NCI-H526 treated with DMSO at 0.1 percent for 48 hours (cell line): ENCODE measurements around the gene CLEC16A.
"Not testable (repeated sequence)": the region's sequence is repeated elsewhere in the genome, so short reads cannot be mapped to it uniquely, and the experiment has no call there.

Experiments used
- DNase-seq: peaks from one replicate; lab custom pipeline; 2025; lab: John Stamatoyannopoulos, UW

Gene CLEC16A

GRCh38 chr16:10944249-10945064 lies at the start of gene CLEC16A:
CLEC16A (plus strand) TSS chr16:10944564; CDS start chr16:10944718, 154 bp downstream.
- DNase-seq: peak; percentile 96

- no peak for DNase-seq
Measured at GRCh38 chr16:10895053-10895946, 49.1 kb upstream of the CLEC16A start.

- no peak for DNase-seq
Measured at GRCh38 chr16:10896165-10896564, 48.2 kb upstream of the CLEC16A start.

- no peak for DNase-seq
Measured at GRCh38 chr16:10896723-10897122, 47.6 kb upstream of the CLEC16A start.

- no peak for DNase-seq
Measured at GRCh38 chr16:10897134-10897533, 47.2 kb upstream of the CLEC16A start.

GRCh38 chr16:10902999-10903398 lies 41.4 kb upstream of the CLEC16A start:
- DNase-seq: no peak

GRCh38 chr16:10906482-10906881 lies 37.9 kb upstream of the CLEC16A start:
- DNase-seq: no peak

GRCh38 chr16:10906914-10907756 lies 37.2 kb upstream of the CLEC16A start:
- no peak for DNase-seq

GRCh38 chr16:10907757-10908045 lies 36.7 kb upstream of the CLEC16A start:
- no peak for DNase-seq

GRCh38 chr16:10911267-10911666 lies 33.1 kb upstream of the CLEC16A start:
- no peak for DNase-seq

- DNase-seq: no peak
Measured at GRCh38 chr16:10916534-10916933, 27.8 kb upstream of the CLEC16A start.

GRCh38 chr16:10918294-10919002 lies 25.9 kb upstream of the CLEC16A start:
- DNase-seq: peak; percentile 79

GRCh38 chr16:10919003-10919351 lies 25.4 kb upstream of the CLEC16A start:
- no peak for DNase-seq

GRCh38 chr16:10920726-10921427 lies 23.5 kb upstream of the CLEC16A start:
- no peak for DNase-seq

- no peak for DNase-seq
Measured at GRCh38 chr16:10921536-10922327, 22.6 kb upstream of the CLEC16A start.

- no peak for DNase-seq
Measured at GRCh38 chr16:10922328-10923145, 21.8 kb upstream of the CLEC16A start.

- no peak for DNase-seq
Measured at GRCh38 chr16:10923146-10923649, 21.2 kb upstream of the CLEC16A start.

GRCh38 chr16:10923650-10924214 lies 20.6 kb upstream of the CLEC16A start:
- no peak for DNase-seq

- DNase-seq: not testable (repeated sequence)
Measured at GRCh38 chr16:10925285-10925684, 19.1 kb upstream of the CLEC16A start.
